ENCODE results near the gene TMEM145. TPM values are rescaled to one million over a fixed set of nuclear protein-coding genes. Genes with fewer than 3 reads are reported as not detected.

Gene TMEM145
- total RNA-seq, 1 experiment from 2014 or later: 4.9 TPM

GRCh38 chr19:42352301-42353259 is 39.5 kb downstream of the TMEM145 start:
- Histone ChIP-seq H3K36me3 (ENCODE audit: insufficient read depth, low read length, poor library complexity, severe bottlenecking) (peaks cover 5% of the 10 kb centered on the region), H3K27ac (ENCODE audit: low read depth, low read length, poor library complexity, severe bottlenecking) (no peak overlapping the region), H3K4me3 (ENCODE audit: low read depth, low read length, poor library complexity, severe bottlenecking) (no peak overlapping the region), H3K9me3 (ENCODE audit: low read depth, low read length, poor library complexity, severe bottlenecking) (no peaks in the 10 kb centered on the region), H3K4me1 (ENCODE audit: insufficient read depth, low read length, poor library complexity, severe bottlenecking) (no peaks in the 10 kb centered on the region), H3K27me3 (replicated peaks; ENCODE audit: insufficient read depth, low read depth, low read length, poor library complexity) (no peaks in the 10 kb centered on the region)
- peak; percentile 29 for DNase-seq (ENCODE audit: low spot score)
- ChIA-PET POLR2A (ENCODE audit: low non-redundant PET) (no interaction called here), CTCF (no interaction called here)
- no TSS peak for BruUV-seq (replicated peaks)
- TF ChIP-seq CTCF (conservative IDR thresholded peaks at IDR 0.05; ENCODE audit: low read depth, low read length) (no peak), EZH2 (IDR thresholded peaks at IDR 0.05; ENCODE audit: borderline replicate concordance, low read depth, low read length, poor library complexity, severe bottlenecking) (no peak)
- intact Hi-C loops (cut with micrococcal nuclease; ENCODE audit: unreplicated experiment): no loop called here

- Histone ChIP-seq H3K27ac (ENCODE audit: low read depth, low read length, poor library complexity, severe bottlenecking) (no peak overlapping the region), H3K4me3 (ENCODE audit: low read depth, low read length, poor library complexity, severe bottlenecking) (no peak overlapping the region), H3K27me3 (replicated peaks; ENCODE audit: insufficient read depth, low read depth, low read length, poor library complexity) (no peaks in the 10 kb centered on the region), H3K36me3 (ENCODE audit: insufficient read depth, low read length, poor library complexity, severe bottlenecking) (peaks cover 5% of the 10 kb centered on the region), H3K9me3 (ENCODE audit: low read depth, low read length, poor library complexity, severe bottlenecking) (no peaks in the 10 kb centered on the region), H3K4me1 (ENCODE audit: insufficient read depth, low read length, poor library complexity, severe bottlenecking) (no peaks in the 10 kb centered on the region)
- intact Hi-C loops (cut with micrococcal nuclease; ENCODE audit: unreplicated experiment): no loop called here
- POLR2A ChIA-PET (ENCODE audit: low non-redundant PET): no interaction called here
- CTCF ChIA-PET: no interaction called here
- TF ChIP-seq CTCF (conservative IDR thresholded peaks at IDR 0.05; ENCODE audit: low read depth, low read length) (no peak), EZH2 (IDR thresholded peaks at IDR 0.05; ENCODE audit: borderline replicate concordance, low read depth, low read length, poor library complexity, severe bottlenecking) (no peak)
- no TSS peak for BruUV-seq (replicated peaks)
- no peak for DNase-seq (ENCODE audit: low spot score)
Observed at GRCh38 chr19:42353341-42354015, 40.4 kb downstream of the TMEM145 start.

GRCh38 chr19:42355896-42356295 is 42.8 kb downstream of the TMEM145 start:
- Histone ChIP-seq H3K9me3 (ENCODE audit: low read depth, low read length, poor library complexity, severe bottlenecking) (no peaks in the 10 kb centered on the region), H3K4me3 (ENCODE audit: low read depth, low read length, poor library complexity, severe bottlenecking) (no peak overlapping the region), H3K27ac (ENCODE audit: low read depth, low read length, poor library complexity, severe bottlenecking) (no peak overlapping the region), H3K27me3 (replicated peaks; ENCODE audit: insufficient read depth, low read depth, low read length, poor library complexity) (no peaks in the 10 kb centered on the region), H3K36me3 (ENCODE audit: insufficient read depth, low read length, poor library complexity, severe bottlenecking) (peaks cover 5% of the 10 kb centered on the region), H3K4me1 (ENCODE audit: insufficient read depth, low read length, poor library complexity, severe bottlenecking) (no peaks in the 10 kb centered on the region)
- CTCF ChIA-PET: no interaction called here
- TF ChIP-seq CTCF (conservative IDR thresholded peaks at IDR 0.05; ENCODE audit: low read depth, low read length): no peak
- TF ChIP-seq EZH2 (IDR thresholded peaks at IDR 0.05; ENCODE audit: borderline replicate concordance, low read depth, low read length, poor library complexity, severe bottlenecking): no peak
- intact Hi-C loops (cut with micrococcal nuclease; ENCODE audit: unreplicated experiment): no loop called here
- no peak for DNase-seq (ENCODE audit: low spot score)
- BruUV-seq (replicated peaks): no TSS peak
- POLR2A ChIA-PET (ENCODE audit: low non-redundant PET): no interaction called here

Data from A673 (cell line).